Transverse colon (tissue), 3 donors: ENCODE measurements around the gene GPATCH1.

Experiments
- EP300 ChIP-seq: sonication (generic); formaldehyde crosslinking; IDR thresholded peaks from one replicate; pipeline ENCODE4 v1.6.1; 2017; ENCODE audit warnings: antibody characterized with exemption, low read depth
- POLR2A ChIP-seq: fragments of 450-650 bp; IDR thresholded peaks from one replicate; pipeline ENCODE4 v1.6.1; 2016; ENCODE audit warnings: antibody characterized with exemption, mild to moderate bottlenecking, moderate library complexity
- TF ChIP-seq, protein P1 (sequence below), 5 experiments: fragments of 200-600 bp in 3 of 5; fragments of 450-650 bp in 2 of 5; sonication (generic) in 3 of 5; IDR thresholded peaks; 1 replicate in 2 of 5; 2 replicates in 3 of 5; pipeline ENCODE4 v1.5.1; 2016 to 2017; ENCODE audit warnings: antibody characterized with exemption in 5 of 5, inconsistent platforms in 3 of 5, mild to moderate bottlenecking in 2 of 5, moderate library complexity in 1 of 5

DNA sequence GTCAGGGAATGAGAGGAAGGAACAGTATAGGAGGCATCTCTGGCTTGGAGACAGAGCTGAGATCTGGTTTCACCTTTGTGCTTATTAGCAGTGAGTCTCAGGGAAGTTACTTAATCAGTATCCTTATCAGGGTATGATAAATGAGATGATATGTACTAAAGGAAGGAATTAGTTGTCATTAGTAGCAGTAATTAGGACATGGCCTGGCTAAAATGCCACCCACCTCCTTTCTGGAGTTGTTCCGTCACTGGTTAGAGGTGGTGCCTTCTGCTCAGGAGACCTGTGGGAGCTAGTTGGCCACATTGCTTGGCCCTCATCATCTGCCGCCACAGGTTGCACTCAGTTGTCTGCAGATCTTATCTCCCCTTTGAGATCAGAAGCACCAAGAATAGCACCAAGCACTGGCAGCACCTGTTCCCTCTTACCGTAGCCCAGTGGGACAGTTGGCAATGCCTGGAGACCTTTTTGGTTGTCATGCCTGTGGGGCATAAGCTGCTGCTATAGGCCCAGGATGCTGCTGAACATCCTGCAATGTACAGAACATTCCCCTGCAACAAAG is 4.7 kb downstream of the GPATCH1 start:
- no peak for TF ChIP-seq EP300
- TF ChIP-seq, protein P1, sequence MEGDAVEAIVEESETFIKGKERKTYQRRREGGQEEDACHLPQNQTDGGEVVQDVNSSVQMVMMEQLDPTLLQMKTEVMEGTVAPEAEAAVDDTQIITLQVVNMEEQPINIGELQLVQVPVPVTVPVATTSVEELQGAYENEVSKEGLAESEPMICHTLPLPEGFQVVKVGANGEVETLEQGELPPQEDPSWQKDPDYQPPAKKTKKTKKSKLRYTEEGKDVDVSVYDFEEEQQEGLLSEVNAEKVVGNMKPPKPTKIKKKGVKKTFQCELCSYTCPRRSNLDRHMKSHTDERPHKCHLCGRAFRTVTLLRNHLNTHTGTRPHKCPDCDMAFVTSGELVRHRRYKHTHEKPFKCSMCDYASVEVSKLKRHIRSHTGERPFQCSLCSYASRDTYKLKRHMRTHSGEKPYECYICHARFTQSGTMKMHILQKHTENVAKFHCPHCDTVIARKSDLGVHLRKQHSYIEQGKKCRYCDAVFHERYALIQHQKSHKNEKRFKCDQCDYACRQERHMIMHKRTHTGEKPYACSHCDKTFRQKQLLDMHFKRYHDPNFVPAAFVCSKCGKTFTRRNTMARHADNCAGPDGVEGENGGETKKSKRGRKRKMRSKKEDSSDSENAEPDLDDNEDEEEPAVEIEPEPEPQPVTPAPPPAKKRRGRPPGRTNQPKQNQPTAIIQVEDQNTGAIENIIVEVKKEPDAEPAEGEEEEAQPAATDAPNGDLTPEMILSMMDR (IDR thresholded peaks at IDR 0.05) = no peak
- no peak for TF ChIP-seq POLR2A
